Measurements from ENCODE around the gene ATP8A2. TPM values are rescaled to one million over a fixed set of nuclear protein-coding genes. Genes with fewer than 3 reads are reported as not detected.

The ATP8A2 gene
- total and polyA plus RNA-seq, 2 of the 4 experiments (the other 2 are of a cell fraction) = 0.02 to 0.18 TPM

GRCh38 chr13:25688536-25688935, 316.8 kb downstream of the ATP8A2 start:
- Histone ChIP-seq H2BK15ac (ENCODE audit: low read depth, low read length) (no peak overlapping the region), H3K79me1 (ENCODE audit: low read depth in 1 of 2, low read length in 2 of 2) (no peaks in the 10 kb centered on the region), H4K91ac (ENCODE audit: insufficient read depth, low read depth, low read length) (no peak overlapping the region), H3K4me2 (ENCODE audit: low read depth, low read length) (no peak overlapping the region), H3K27me3 (ENCODE audit: control insufficient read depth, insufficient read depth, low read length) (no peaks in the 10 kb centered on the region), H3K4ac (ENCODE audit: low read depth, low read length) (no peak overlapping the region), H2AFZ (replicated peaks; ENCODE audit: low read length, poor library complexity) (no peak overlapping the region), H3K18ac (ENCODE audit: low read depth, low read length) (no peak overlapping the region), H2AK9ac (replicated peaks; ENCODE audit: low read depth, low read length, poor library complexity) (no peak overlapping the region), H4K8ac (ENCODE audit: low read depth in 2 of 2, low read length in 2 of 2) (no peak overlapping the region), H2AK5ac (ENCODE audit: low read depth, low read length) (no peak overlapping the region), H3K23ac (ENCODE audit: low read depth, low read length) (no peak overlapping the region), H3K4me1 (ENCODE audit: control insufficient read depth, insufficient read depth, low read length) (no peaks in the 10 kb centered on the region), H2BK5ac (ENCODE audit: low read depth, low read length, poor library complexity, severe bottlenecking) (no peak overlapping the region), H3K36me3 (ENCODE audit: control insufficient read depth, insufficient read depth, low read length) (no peaks in the 10 kb centered on the region), H4K5ac (ENCODE audit: low read depth, low read length) (no peak overlapping the region), H3K4me3 (ENCODE audit: insufficient read depth, low read depth, low read length) (no peak overlapping the region), H4K20me1 (ENCODE audit: insufficient read depth, low read length) (no peaks in the 10 kb centered on the region), H3K9ac (ENCODE audit: low read depth, low read length) (no peak overlapping the region), H3K9me3 (ENCODE audit: control insufficient read depth, insufficient read depth, low read length) (no peaks in the 10 kb centered on the region), H3K56ac (ENCODE audit: extremely low read depth, insufficient read depth, low read length) (no peak overlapping the region), H3K14ac (replicated peaks; ENCODE audit: low read depth, low read length) (no peak overlapping the region), H3K27ac (ENCODE audit: insufficient read depth, low read length) (no peak overlapping the region), H2BK20ac (ENCODE audit: low read depth, low read length) (no peak overlapping the region), H2BK120ac (ENCODE audit: low read depth, low read length) (no peak overlapping the region), H3K9me1 (ENCODE audit: insufficient read depth, low read length) (no peaks in the 10 kb centered on the region)
- no peak for ATAC-seq (ENCODE audit: low read depth)
- no peak for DNase-seq
- in situ Hi-C loops (cut with MboI; ENCODE audit: low sequenced_read_pairs) (no loop called here), dilution Hi-C loops (cut with HindIII; ENCODE audit: low sequenced_read_pairs, unreplicated experiment) (no loop called here), intact Hi-C loops (cut with micrococcal nuclease) (no loop called here)
- 44% methylated on average over 3 of the region's 5 CpGs; no CpG with 5 or more reads in 1 of the 2 experiments for WGBS, 2 experiments (ENCODE audit: extremely low coverage in 2 of 2, insufficient read length in 1 of 2)
- ChIA-PET CTCF (no interaction called here), POLR2A (ENCODE audit: unreplicated experiment) (no interaction called here)
- TF ChIP-seq ELK1 (IDR thresholded peaks at IDR 0.05; ENCODE audit: borderline replicate concordance, low read depth, low read length) = no peak
- no peak for TF ChIP-seq CTCF (conservative IDR thresholded peaks at IDR 0.05; ENCODE audit: low read depth, low read length)
- TF ChIP-seq MAZ (IDR thresholded peaks at IDR 0.05; ENCODE audit: borderline replicate concordance, low read depth, low read length) = no peak
- TF ChIP-seq BHLHE40 (IDR thresholded peaks at IDR 0.05; ENCODE audit: low read depth, low read length) = no peak
- TF ChIP-seq MAFK (IDR thresholded peaks at IDR 0.05; ENCODE audit: low read depth, low read length) = no peak
- no peak for TF ChIP-seq RAD21 (IDR thresholded peaks at IDR 0.05; ENCODE audit: low read length)
- TF ChIP-seq FOS (IDR thresholded peaks at IDR 0.05; ENCODE audit: low read depth, low read length) = no peak
- TF ChIP-seq NFE2L2 (IDR thresholded peaks at IDR 0.05; ENCODE audit: low read depth, low read length) = no peak
- no peak for TF ChIP-seq RFX5 (IDR thresholded peaks at IDR 0.05; ENCODE audit: low read depth, low read length)
- no peak for TF ChIP-seq USF2 (IDR thresholded peaks at IDR 0.05; ENCODE audit: low read depth, low read length)
- TF ChIP-seq MXI1 (IDR thresholded peaks at IDR 0.05; ENCODE audit: borderline replicate concordance, low read depth, low read length) = no peak
- no peak for TF ChIP-seq POLR2A (IDR thresholded peaks at IDR 0.05; ENCODE audit: low read depth, low read length)
- no peak for TF ChIP-seq CEBPB (IDR thresholded peaks at IDR 0.05; ENCODE audit: low read depth, low read length)
- TF ChIP-seq CHD1 (IDR thresholded peaks at IDR 0.05; ENCODE audit: low read depth, low read length) = no peak
- no peak for TF ChIP-seq SMC3 (IDR thresholded peaks at IDR 0.05; ENCODE audit: low read depth, low read length)
- no TSS peak for BruUV-seq (replicated peaks)
